ENCODE results near the gene MAB21L3.

- TF ChIP-seq EZH2 (IDR thresholded peaks at IDR 0.05; ENCODE audit: borderline replicate concordance, low read depth, low read length, severe bottlenecking) (no peak), MAX (IDR thresholded peaks at IDR 0.05; ENCODE audit: insufficient read depth, insufficient read length) (no peak), CTCF (IDR thresholded peaks at IDR 0.05; ENCODE audit: extremely low read depth in 1 of 2, insufficient read depth in 1 of 2, low read depth in 1 of 2, low read length in 2 of 2) (no peak), POLR2AphosphoS5 (IDR thresholded peaks at IDR 0.05; ENCODE audit: insufficient read depth, low read depth, low read length) (no peak), POLR2A (IDR thresholded peaks at IDR 0.05; ENCODE audit: low read depth, low read length) (no peak), FOS (IDR thresholded peaks at IDR 0.05; ENCODE audit: borderline replicate concordance, insufficient read depth, low read length) (no peak), GATA2 (IDR thresholded peaks at IDR 0.05; ENCODE audit: insufficient read depth, insufficient read length, low read depth, low read length) (no peak), MYC (IDR thresholded peaks at IDR 0.05; ENCODE audit: low read depth, low read length) (no peak)
Observed at GRCh38 chr1:116128664-116129063, 17.5 kb downstream of the MAB21L3 start.

Measured in endothelial cell of umbilical vein (primary cell).